Mucosa of stomach (tissue), 1 donor: ENCODE measurements around the gene ZFAND3.

ENCODE experiments used
- H3K27me3 ChIP-seq: one replicate; pipeline ENCODE4 v1.7.0; 2013; ENCODE audit warnings: mild to moderate bottlenecking, low read length; ENCODE audit not compliant: control insufficient read depth, insufficient read depth
- H3K36me3 ChIP-seq: one replicate; pipeline ENCODE4 v1.7.0; 2013; ENCODE audit warnings: low read length; ENCODE audit not compliant: control insufficient read depth, insufficient read depth
- H3K4me1 ChIP-seq: one replicate; pipeline ENCODE4 v1.7.0; 2013; ENCODE audit warnings: mild to moderate bottlenecking, low read length; ENCODE audit not compliant: control insufficient read depth, insufficient read depth
- H3K4me3 ChIP-seq: one replicate; pipeline ENCODE4 v1.7.0; 2013; ENCODE audit warnings: low read length
- H3K9ac ChIP-seq: one replicate; pipeline ENCODE4 v1.7.0; 2013; ENCODE audit warnings: mild to moderate bottlenecking, low read length, moderate library complexity
- H3K9me3 ChIP-seq: one replicate; pipeline ENCODE4 v1.7.0; 2013; ENCODE audit warnings: mild to moderate bottlenecking, low read length, moderate library complexity; ENCODE audit not compliant: control insufficient read depth
- donor health status: Pancreatic carcinoma.

Gene ZFAND3

GRCh38 chr6:37821446-37821845 lies 1.9 kb downstream of the ZFAND3 start:
- Histone ChIP-seq H3K4me3 (no peak overlapping the region), H3K36me3 (no peaks in the 10 kb centered on the region), H3K9ac (no peak overlapping the region), H3K9me3 (no peaks in the 10 kb centered on the region), H3K27me3 (no peaks in the 10 kb centered on the region), H3K4me1 (peaks cover 38% of the 10 kb centered on the region)

- H3K9me3 ChIP-seq: no peaks in the 10 kb centered on the region
- H3K27me3 ChIP-seq: no peaks in the 10 kb centered on the region
- H3K9ac ChIP-seq: peak overlapping the region; percentile 19
- H3K36me3 ChIP-seq: no peaks in the 10 kb centered on the region
- peaks cover 41% of the 10 kb centered on the region for H3K4me1 ChIP-seq
- H3K4me3 ChIP-seq: no peak overlapping the region
Observed at GRCh38 chr6:37822851-37823682, 3.5 kb downstream of the ZFAND3 start.

GRCh38 chr6:37824170-37824569 lies 4.6 kb downstream of the ZFAND3 start:
- no peaks in the 10 kb centered on the region for H3K9me3 ChIP-seq
- no peak overlapping the region for H3K4me3 ChIP-seq
- no peaks in the 10 kb centered on the region for H3K36me3 ChIP-seq
- no peaks in the 10 kb centered on the region for H3K27me3 ChIP-seq
- no peak overlapping the region for H3K9ac ChIP-seq
- peaks cover 40% of the 10 kb centered on the region for H3K4me1 ChIP-seq

- H3K9me3 ChIP-seq: no peaks in the 10 kb centered on the region
- no peak overlapping the region for H3K9ac ChIP-seq
- H3K36me3 ChIP-seq: no peaks in the 10 kb centered on the region
- no peak overlapping the region for H3K4me3 ChIP-seq
- H3K4me1 ChIP-seq: peaks cover 33% of the 10 kb centered on the region
- no peaks in the 10 kb centered on the region for H3K27me3 ChIP-seq
Observed at GRCh38 chr6:37826188-37826587, 6.7 kb downstream of the ZFAND3 start.

- Histone ChIP-seq H3K9me3 (no peaks in the 10 kb centered on the region), H3K27me3 (no peaks in the 10 kb centered on the region), H3K4me3 (no peak overlapping the region), H3K4me1 (peaks cover 25% of the 10 kb centered on the region), H3K9ac (no peak overlapping the region), H3K36me3 (no peaks in the 10 kb centered on the region)
Observed at GRCh38 chr6:37826993-37827392, 7.5 kb downstream of the ZFAND3 start.

- peaks cover 18% of the 10 kb centered on the region for H3K4me1 ChIP-seq
- H3K9me3 ChIP-seq: no peaks in the 10 kb centered on the region
- H3K4me3 ChIP-seq: no peak overlapping the region
- no peaks in the 10 kb centered on the region for H3K36me3 ChIP-seq
- H3K9ac ChIP-seq: no peak overlapping the region
- H3K27me3 ChIP-seq: no peaks in the 10 kb centered on the region
Observed at GRCh38 chr6:37827603-37828265, 8.2 kb downstream of the ZFAND3 start.

GRCh38 chr6:37830225-37830624 lies 10.7 kb downstream of the ZFAND3 start:
- Histone ChIP-seq H3K9ac (no peak overlapping the region), H3K9me3 (no peaks in the 10 kb centered on the region), H3K4me3 (no peak overlapping the region), H3K36me3 (peaks cover 4% of the 10 kb centered on the region), H3K4me1 (peaks cover 15% of the 10 kb centered on the region), H3K27me3 (no peaks in the 10 kb centered on the region)

- Histone ChIP-seq H3K4me1 (peaks cover 9% of the 10 kb centered on the region), H3K9ac (no peak overlapping the region), H3K4me3 (no peak overlapping the region), H3K36me3 (peaks cover 4% of the 10 kb centered on the region), H3K9me3 (no peaks in the 10 kb centered on the region), H3K27me3 (no peaks in the 10 kb centered on the region)
Observed at GRCh38 chr6:37831457-37831856, 11.9 kb downstream of the ZFAND3 start.

GRCh38 chr6:37835923-37836322 lies 16.4 kb downstream of the ZFAND3 start:
- Histone ChIP-seq H3K9ac (no peak overlapping the region), H3K4me3 (no peak overlapping the region), H3K4me1 (peaks cover 5% of the 10 kb centered on the region), H3K27me3 (no peaks in the 10 kb centered on the region), H3K36me3 (peaks cover 4% of the 10 kb centered on the region), H3K9me3 (no peaks in the 10 kb centered on the region)

- Histone ChIP-seq H3K36me3 (peaks cover 4% of the 10 kb centered on the region), H3K4me1 (peaks cover 8% of the 10 kb centered on the region), H3K9me3 (no peaks in the 10 kb centered on the region), H3K4me3 (no peak overlapping the region), H3K9ac (no peak overlapping the region), H3K27me3 (no peaks in the 10 kb centered on the region)
Observed at GRCh38 chr6:37838219-37838921, 18.8 kb downstream of the ZFAND3 start.

- no peaks in the 10 kb centered on the region for H3K36me3 ChIP-seq
- H3K4me1 ChIP-seq: peaks cover 19% of the 10 kb centered on the region
- no peaks in the 10 kb centered on the region for H3K27me3 ChIP-seq
- H3K9me3 ChIP-seq: no peaks in the 10 kb centered on the region
- H3K9ac ChIP-seq: no peak overlapping the region
- H3K4me3 ChIP-seq: no peak overlapping the region
Observed at GRCh38 chr6:37840143-37840939, 20.8 kb downstream of the ZFAND3 start.
